Sigmoid colon (tissue), 7 donors: ENCODE data around the gene IMPA2. TPM values are rescaled to one million over a fixed set of nuclear protein-coding genes. Genes with fewer than 3 reads are reported as not detected.

Experiments used
- DNase-seq: peaks from one replicate; pipeline ENCODE4 v3.0.0-alpha.2; 2019
- H3K27ac ChIP-seq, 4 donors: fragments of 200-600 bp; sonication (generic); one replicate each; pipeline ENCODE4 v1.5.1; 2016 to 2019; ENCODE audit warnings: mild to moderate bottlenecking in 1 of 4
- H3K27me3 ChIP-seq, 3 donors: fragments of 200-600 bp; sonication (generic); one replicate each; pipeline ENCODE4 v1.5.1; 2019; ENCODE audit warnings: mild to moderate bottlenecking in 1 of 3
- H3K36me3 ChIP-seq, 4 donors: fragments of 200-600 bp; sonication (generic); one replicate each; pipeline ENCODE4 v1.5.1; 2016 to 2019
- H3K4me1 ChIP-seq, 4 donors: fragments of 200-600 bp; sonication (generic); one replicate each; pipeline ENCODE4 v1.5.1; 2017 to 2019
- H3K4me3 ChIP-seq, 4 donors: fragments of 200-600 bp; sonication (generic); one replicate each; pipeline ENCODE4 v1.5.1; 2017 to 2019; ENCODE audit warnings: mild to moderate bottlenecking in 2 of 4, moderate library complexity in 1 of 4
- H3K9me3 ChIP-seq, 4 donors: fragments of 200-600 bp in 3 of 4; sonication (generic) in 3 of 4; one replicate each; pipeline versions ENCODE4 v1.5.1 to v1.6.1; 2013 to 2019
- CTCF ChIP-seq, 4 experiments: fragments of 450-650 bp in 3 of 4; fragments of 200-600 bp in 1 of 4; IDR thresholded peaks; one replicate each; pipeline ENCODE4 v1.5.1; 2016 to 2019; ENCODE audit warnings: antibody characterized with exemption in 4 of 4, mild to moderate bottlenecking in 3 of 4, moderate library complexity in 2 of 4
- EP300 ChIP-seq, 4 donors: sonication (generic); formaldehyde crosslinking; IDR thresholded peaks; one replicate each; pipeline ENCODE4 v1.6.1; 2017; ENCODE audit warnings: antibody characterized with exemption in 4 of 4
- POLR2A ChIP-seq, 2 donors: fragments of 450-650 bp; IDR thresholded peaks; one replicate each; pipeline ENCODE4 v1.6.1; 2016; ENCODE audit warnings: antibody characterized with exemption in 2 of 2, mild to moderate bottlenecking in 2 of 2, moderate library complexity in 2 of 2
- POLR2AphosphoS5 ChIP-seq, 4 donors: sonication (generic); formaldehyde crosslinking; IDR thresholded peaks; one replicate each; pipeline ENCODE4 v1.6.1; 2017; ENCODE audit warnings: antibody characterized with exemption in 4 of 4
- WGBS, 2 donors: extraction: QIAGEN DNeasy Blood & Tissue Kit; methylation state at CpG; one replicate each; pipeline ENCODE4 v1.1.7; 2013; 5-methylcytosine and 5-hydroxymethylcytosine counted together
- intact Hi-C: fragments of 100-400 bp; cut with DNase I; formaldehyde crosslinking; loops from one replicate; pipeline ENCODE4 v1.15.1; 2023
- polyA plus RNA-seq, 3 donors: library from polyadenylated mRNA; stranded (reverse); fragments of 200-250 nt; gene quantifications; one replicate each; pipeline ENCODE4 v1.2.3, GENCODE V29; 2013
- total RNA-seq, 4 donors: library from RNA; depleted of rRNA; stranded (reverse); fragments of >200 nt; gene quantifications; one replicate each; pipeline ENCODE4 v1.1.0, GENCODE V29; 2016
- donor health status: healthy with polysubstance abuse.
- donor health status: Bipolar disorder and iron deficiency.
- donor health status: healthy.

The IMPA2 gene
- total and polyA plus RNA-seq, 7 donors, result 21.3 to 138 (median 66.5) TPM

GRCh38 chr18:12015416-12016062 is 34.2 kb downstream of the IMPA2 start:
- peaks cover 0 to 25% (median 22%) of the 10 kb centered on the region in 4 donors for H3K4me1 ChIP-seq
- no peak overlapping the region for H3K4me3 ChIP-seq
- WGBS, 2 donors, result 14 to 63% methylated on average over 13 of the region's 13 CpGs
- H3K27ac ChIP-seq, result peak overlapping the region; percentile 67 to 81 (median 76)
- no peaks in the 10 kb centered on the region for H3K27me3 ChIP-seq
- no peaks in the 10 kb centered on the region for H3K9me3 ChIP-seq
- peaks cover 0 to 25% (median 10%) of the 10 kb centered on the region in 4 donors for H3K36me3 ChIP-seq
- TF ChIP-seq POLR2AphosphoS5 (IDR thresholded peaks at IDR 0.05) (peak in 1 of 4 donors; percentile 13), POLR2A (IDR thresholded peaks at IDR 0.05) (no peak)
- DNase-seq, result peak; percentile 90
- intact Hi-C loops, result loop anchor here (2.0 kb wide), 1 partner anchor 23 kb away; no protein-coding TSS in a partner anchor

GRCh38 chr18:12017081-12017480 is 35.8 kb downstream of the IMPA2 start:
- H3K4me1 ChIP-seq, result peaks cover 0 to 25% (median 22%) of the 10 kb centered on the region in 4 donors
- WGBS, 2 donors, result 75 to 90% methylated on average over 5 of the region's 5 CpGs
- no peak overlapping the region for H3K4me3 ChIP-seq
- peaks cover 0 to 21% (median 0%) of the 10 kb centered on the region in 4 donors for H3K36me3 ChIP-seq
- H3K27me3 ChIP-seq, result no peaks in the 10 kb centered on the region
- DNase-seq, result peak; percentile 33
- intact Hi-C loops, result no loop called here
- peak overlapping the region in 1 of 4 donors; percentile 75 for H3K27ac ChIP-seq
- no peaks in the 10 kb centered on the region for H3K9me3 ChIP-seq
- TF ChIP-seq POLR2AphosphoS5 (IDR thresholded peaks at IDR 0.05) (no peak), EP300 (IDR thresholded peaks at IDR 0.05) (no peak), CTCF (IDR thresholded peaks at IDR 0.05) (no peak), POLR2A (IDR thresholded peaks at IDR 0.05) (no peak)

GRCh38 chr18:12018861-12019260 is 37.6 kb downstream of the IMPA2 start:
- Histone ChIP-seq H3K4me1 (peaks cover 0 to 25% (median 22%) of the 10 kb centered on the region in 4 donors), H3K9me3 (no peaks in the 10 kb centered on the region), H3K4me3 (no peak overlapping the region), H3K27me3 (no peaks in the 10 kb centered on the region), H3K27ac (no peak overlapping the region), H3K36me3 (peaks cover 0 to 16% (median 2%) of the 10 kb centered on the region in 4 donors)
- no peak for TF ChIP-seq POLR2A (IDR thresholded peaks at IDR 0.05)
- TF ChIP-seq CTCF (IDR thresholded peaks at IDR 0.05), result no peak
- TF ChIP-seq EP300 (IDR thresholded peaks at IDR 0.05), result no peak
- TF ChIP-seq POLR2AphosphoS5 (IDR thresholded peaks at IDR 0.05), result no peak
- DNase-seq, result peak; percentile 26
- WGBS, 2 donors, result 91 to 95% methylated on average over 7 of the region's 7 CpGs
- intact Hi-C loops, result no loop called here

- intact Hi-C loops, result no loop called here
- H3K36me3 ChIP-seq, result peaks cover 0 to 16% (median 2%) of the 10 kb centered on the region in 4 donors
These were observed 39.8 kb downstream of the IMPA2 start for GRCh38 chr18:12021077-12021476.

More at GRCh38 chr18:12021077-12021476, 39.8 kb downstream of the IMPA2 start:
- WGBS, 2 donors, result 97 to 99% methylated on average over 2 of the region's 2 CpGs
- H3K27ac ChIP-seq, result no peak overlapping the region
- no peaks in the 10 kb centered on the region for H3K9me3 ChIP-seq
- H3K4me3 ChIP-seq, result no peak overlapping the region
- TF ChIP-seq POLR2A (IDR thresholded peaks at IDR 0.05), result no peak
- no peak for TF ChIP-seq POLR2AphosphoS5 (IDR thresholded peaks at IDR 0.05)
- no peak for TF ChIP-seq EP300 (IDR thresholded peaks at IDR 0.05)
- TF ChIP-seq CTCF (IDR thresholded peaks at IDR 0.05), result no peak
- no peaks in the 10 kb centered on the region for H3K27me3 ChIP-seq
- DNase-seq, result no peak
- H3K4me1 ChIP-seq, result peaks cover 0 to 7% (median 5%) of the 10 kb centered on the region in 4 donors
